A549 (cell line): Measurements from ENCODE around the gene KIR3DL2. TPM values are rescaled to one million over a fixed set of nuclear protein-coding genes. Genes with fewer than 3 reads are reported as not detected.
A peak's percentile ranks its signal among the peaks of the same experiment; 100 is the strongest.

Experiments
- ATAC-seq, 2 experiments: fragments of 200-7000 bp in 1 of 2; fragments of >200 bp in 1 of 2; cut with Nextera tagmentation in 1 of 2; cut with Tn5 transposase in 1 of 2; 3 replicates each; pipeline versions ENCODE4 v1.8.0 to v1.9.1; 2018 to 2020; ENCODE audit warnings: mild to moderate bottlenecking in 1 of 2, moderate library complexity in 1 of 2
- CTCF ChIA-PET: fragments of 300-600 bp; sonication (Branson Sonifier 250); formaldehyde crosslinking; extraction: SDS; loops from one replicate; lab custom pipeline; 2021; ENCODE audit warnings: antibody characterized with exemption, inconsistent platforms; lab: Yijun Ruan, JAX
- POLR2A ChIA-PET: fragments of 350-600 bp; formaldehyde crosslinking; extraction: SDS; loops from one replicate; lab custom pipeline; 2021; ENCODE audit warnings: antibody characterized with exemption, inconsistent platforms; lab: Yijun Ruan, JAX
- DNase-seq, 2 experiments: peaks; one replicate each; pipeline versions ENCODE4 v3.0.0 to v3.0.0-alpha.2; 2011 to 2016; ENCODE audit warnings: low read depth in 1 of 2, low spot score in 1 of 2
- FAIRE-seq: peaks from 2 replicates; lab custom pipeline; 2011; peaks lifted over from hg19 to GRCh38; lab: Jason Lieb, UNC
- H3K27ac ChIP-seq, 2 experiments: fragments of >200 bp; sonication (Bioruptor Twin); formaldehyde crosslinking; 3 replicates each; pipeline ENCODE4 v1.5.1; 2016 to 2017
- H3K4me1 ChIP-seq: fragments of >200 bp; sonication (Bioruptor Twin); formaldehyde crosslinking; 3 replicates; pipeline ENCODE4 v1.6.1; 2016
- H3K4me2 ChIP-seq: fragments of >200 bp; sonication (Bioruptor Twin); formaldehyde crosslinking; 3 replicates; pipeline ENCODE4 v1.6.1; 2016
- H3K4me3 ChIP-seq: fragments of >200 bp; sonication (Bioruptor Twin); formaldehyde crosslinking; 3 replicates; pipeline ENCODE4 v1.5.1; 2016
- H3K9me3 ChIP-seq: fragments of >200 bp; sonication (Bioruptor Twin); formaldehyde crosslinking; 3 replicates; pipeline ENCODE4 v1.6.1; 2016
- CHD4 ChIP-seq: fragments of 200-600 bp; sonication (generic); IDR thresholded peaks from 2 replicates; pipeline ENCODE4 v1.6.1; 2016; ENCODE audit warnings: antibody characterized with exemption, mild to moderate bottlenecking, borderline replicate concordance
- E2F6 ChIP-seq: IDR thresholded peaks from 2 replicates; pipeline ENCODE4 v1.6.1; 2012; ENCODE audit warnings: low read depth, borderline replicate concordance
- EHF ChIP-seq: fragments of 250-450 bp; sonication (Bioruptor Pico); IDR thresholded peaks from 2 replicates; pipeline ENCODE4 v1.5.0; 2020; ENCODE audit warnings: mild to moderate bottlenecking
- EHMT2 ChIP-seq: fragments of 200-600 bp; sonication (generic); IDR thresholded peaks from 2 replicates; pipeline ENCODE4 v1.6.1; 2016; ENCODE audit warnings: antibody characterized with exemption, low read depth, mild to moderate bottlenecking, moderate library complexity
- ELK1 ChIP-seq: fragments of 150-350 bp; IDR thresholded peaks from 2 replicates; pipeline ENCODE4 v1.6.1; 2014; ENCODE audit warnings: low read depth, mild to moderate bottlenecking, low read length
- ESRRA ChIP-seq: fragments of 150-350 bp; IDR thresholded peaks from 2 replicates; pipeline ENCODE4 v1.6.1; 2014; ENCODE audit warnings: mild to moderate bottlenecking, low read length, borderline replicate concordance
- FOSB ChIP-seq: fragments of 250-450 bp; sonication (Bioruptor Pico); IDR thresholded peaks from 2 replicates; pipeline ENCODE4 v1.5.0; 2020; ENCODE audit warnings: mild to moderate bottlenecking, moderate library complexity
- FOSL2 ChIP-seq, 2 experiments: fragments of 450-650 bp in 1 of 2; fragments of >200 bp in 1 of 2; sonication (Bioruptor Twin) in 1 of 2; formaldehyde crosslinking; IDR thresholded peaks; 2 replicates each; pipeline versions ENCODE4 v1.5.0 to v1.6.1; 2016 to 2020; ENCODE audit warnings: mild to moderate bottlenecking in 1 of 2, moderate library complexity in 1 of 2
- FOXS1 ChIP-seq: fragments of 250-450 bp; sonication (Bioruptor Pico); IDR thresholded peaks from 2 replicates; pipeline ENCODE4 v1.5.0; 2020; ENCODE audit warnings: mild to moderate bottlenecking, moderate library complexity
- HEYL ChIP-seq: fragments of 250-450 bp; sonication (Bioruptor Pico); IDR thresholded peaks from 2 replicates; pipeline ENCODE4 v1.8.0; 2021; ENCODE audit warnings: mild to moderate bottlenecking, moderate library complexity
- HOXB13 ChIP-seq: fragments of 250-450 bp; sonication (Bioruptor Pico); IDR thresholded peaks from 2 replicates; pipeline ENCODE4 v1.5.0; 2020; ENCODE audit warnings: low read depth, mild to moderate bottlenecking, moderate library complexity
- JUNB ChIP-seq: fragments of >200 bp; sonication (Bioruptor Twin); formaldehyde crosslinking; IDR thresholded peaks from 2 replicates; pipeline ENCODE4 v1.6.1; 2016
- KDM1A ChIP-seq: fragments of 200-600 bp; sonication (generic); IDR thresholded peaks from 2 replicates; pipeline ENCODE4 v1.6.1; 2016; ENCODE audit warnings: low read depth, mild to moderate bottlenecking
- NFE2L2 ChIP-seq: fragments of 150-350 bp; conservative IDR thresholded peaks from 2 replicates; pipeline ENCODE4 v1.6.1; 2014; ENCODE audit warnings: low read length
- NPAS2 ChIP-seq: fragments of 250-450 bp; sonication (Bioruptor Pico); IDR thresholded peaks from 2 replicates; pipeline ENCODE4 v1.8.0; 2022; ENCODE audit warnings: mild to moderate bottlenecking, moderate library complexity, borderline replicate concordance
- POLR2AphosphoS2 ChIP-seq: conservative IDR thresholded peaks from 2 replicates; pipeline ENCODE4 v1.6.1; 2012; ENCODE audit warnings: low read length, improper control_type of control experiment, inconsistent platforms
- RAD21 ChIP-seq, 2 experiments: fragments of >200 bp in 1 of 2; sonication (Bioruptor Twin) in 1 of 2; formaldehyde crosslinking in 1 of 2; IDR thresholded peaks in 1 of 2; conservative IDR thresholded peaks in 1 of 2; 2 replicates in 1 of 2; 3 replicates in 1 of 2; pipeline ENCODE4 v1.6.1; 2012 to 2018; ENCODE audit warnings: inconsistent platforms in 1 of 2
- RFX5 ChIP-seq: fragments of 450-650 bp; IDR thresholded peaks from 2 replicates; pipeline ENCODE4 v1.7.1; 2014; ENCODE audit warnings: antibody characterized with exemption, mild to moderate bottlenecking, moderate library complexity
- RNF2 ChIP-seq: fragments of 200-600 bp; sonication (generic); IDR thresholded peaks from 2 replicates; pipeline ENCODE4 v1.6.1; 2016; ENCODE audit warnings: low read depth, mild to moderate bottlenecking, antibody characterized with exemption, moderate library complexity, borderline replicate concordance
- SREBF2 ChIP-seq: fragments of 450-650 bp; IDR thresholded peaks from 2 replicates; pipeline ENCODE4 v1.6.1; 2014; ENCODE audit warnings: mild to moderate bottlenecking, moderate library complexity
- TFCP2L1 ChIP-seq: fragments of 250-450 bp; sonication (Bioruptor Pico); IDR thresholded peaks from 2 replicates; pipeline ENCODE4 v1.5.0; 2021; ENCODE audit warnings: mild to moderate bottlenecking
- TP53 ChIP-seq: fragments of 250-450 bp; sonication (Bioruptor Pico); IDR thresholded peaks from 2 replicates; pipeline ENCODE4 v1.5.0; 2021; ENCODE audit warnings: mild to moderate bottlenecking, moderate library complexity
- ZSCAN20 ChIP-seq: fragments of 250-450 bp; sonication (Bioruptor Pico); IDR thresholded peaks from 2 replicates; pipeline ENCODE4 v1.8.0; 2022; ENCODE audit warnings: mild to moderate bottlenecking, moderate library complexity
- WGBS: methylation state at CpG from one replicate; pipeline ENCODE4 v1.1.6; 2017; ENCODE audit errors: missing lambda C conversion rate; 5-methylcytosine and 5-hydroxymethylcytosine counted together
- polyA plus RNA-seq, 4 experiments: library from polyadenylated mRNA; depleted of rRNA in 3 of 4; stranded (reverse); fragments of >200 nt; fragmentation: RNase III in 1 of 4; extraction: RNeasy Plus Mini Kit Qiagen cat#74134 plus additional on column Dnase treatment in 1 of 4; gene quantifications; 2 replicates in 3 of 4; 3 replicates in 1 of 4; pipeline ENCODE4 v1.2.3, GENCODE V29; 2011 to 2017
- TF ChIP-seq, protein P1 (sequence below): fragments of >200 bp; sonication (Bioruptor Twin); formaldehyde crosslinking; IDR thresholded peaks from 3 replicates; pipeline ENCODE4 v1.5.1; 2016

Gene KIR3DL2
- polyA plus RNA-seq, 2 of the 4 experiments (the other 2 are of a cell fraction): not detected

GRCh38 chr19:54875506-54875905 is 25.3 kb downstream of the KIR3DL2 start:
- H3K4me3 ChIP-seq: no peak overlapping the region
- 17% methylated on average over 2 of the region's 2 CpGs for WGBS
- H3K4me1 ChIP-seq: no peaks in the 10 kb centered on the region
- ATAC-seq (peak in 1 of 2 experiments; percentile 39; a peak in 1 of 6 replicates), FAIRE-seq (no peak), DNase-seq (no peak)
- no peak for TF ChIP-seq CHD4
- TF ChIP-seq FOSL2 (IDR thresholded peaks at IDR 0.05): no peak
- no peak for TF ChIP-seq FOSL2 (CRISPR knock-in tag; IDR thresholded peaks at IDR 0.05)
- no peak for TF ChIP-seq ELK1
- TF ChIP-seq NPAS2 (CRISPR knock-in tag): no peak
- TF ChIP-seq E2F6: no peak
- no peak for TF ChIP-seq RAD21 (conservative IDR thresholded peaks at IDR 0.05 in 1 of 2, IDR thresholded peaks at IDR 0.05 in 1 of 2)
- TF ChIP-seq FOXS1 (CRISPR knock-in tag): no peak
- no peak for TF ChIP-seq NFE2L2
- TF ChIP-seq EHMT2: no peak
- TF ChIP-seq ESRRA: no peak
- no peak for TF ChIP-seq HOXB13 (CRISPR knock-in tag)
- no peak for TF ChIP-seq KDM1A
- no peak for TF ChIP-seq SREBF2
- TF ChIP-seq RFX5: no peak
- no peak for TF ChIP-seq TFCP2L1
- TF ChIP-seq RNF2: no peak
- no peak for TF ChIP-seq HEYL
- no peak for TF ChIP-seq EHF
- ChIA-PET CTCF (interaction anchor here (1.2 to 1.5 kb wide), 3 partner anchors 10 to 27 kb away, joined by 3 to 5 read pairs (median 3); no protein-coding TSS in a partner anchor), POLR2A (no interaction called here)
- no peak overlapping the region for H3K27ac ChIP-seq
- no peak overlapping the region for H3K4me2 ChIP-seq
- no peaks in the 10 kb centered on the region; the same call in 2 of the 3 replicates for H3K9me3 ChIP-seq

- DNase-seq: no peak
- no peak overlapping the region for H3K27ac ChIP-seq
- no peak overlapping the region for H3K4me2 ChIP-seq
- no peak for FAIRE-seq
- H3K4me3 ChIP-seq: no peak overlapping the region
- ATAC-seq: no peak
- TF ChIP-seq KDM1A (no peak), EHMT2 (no peak), ZSCAN20 (CRISPR knock-in tag) (no peak), NFE2L2 (no peak), FOSB (CRISPR knock-in tag) (no peak), RFX5 (no peak), JUNB (no peak), HOXB13 (CRISPR knock-in tag) (no peak), POLR2AphosphoS2 (no peak), TP53 (CRISPR knock-in tag) (no peak)
- TF ChIP-seq, protein P1, sequence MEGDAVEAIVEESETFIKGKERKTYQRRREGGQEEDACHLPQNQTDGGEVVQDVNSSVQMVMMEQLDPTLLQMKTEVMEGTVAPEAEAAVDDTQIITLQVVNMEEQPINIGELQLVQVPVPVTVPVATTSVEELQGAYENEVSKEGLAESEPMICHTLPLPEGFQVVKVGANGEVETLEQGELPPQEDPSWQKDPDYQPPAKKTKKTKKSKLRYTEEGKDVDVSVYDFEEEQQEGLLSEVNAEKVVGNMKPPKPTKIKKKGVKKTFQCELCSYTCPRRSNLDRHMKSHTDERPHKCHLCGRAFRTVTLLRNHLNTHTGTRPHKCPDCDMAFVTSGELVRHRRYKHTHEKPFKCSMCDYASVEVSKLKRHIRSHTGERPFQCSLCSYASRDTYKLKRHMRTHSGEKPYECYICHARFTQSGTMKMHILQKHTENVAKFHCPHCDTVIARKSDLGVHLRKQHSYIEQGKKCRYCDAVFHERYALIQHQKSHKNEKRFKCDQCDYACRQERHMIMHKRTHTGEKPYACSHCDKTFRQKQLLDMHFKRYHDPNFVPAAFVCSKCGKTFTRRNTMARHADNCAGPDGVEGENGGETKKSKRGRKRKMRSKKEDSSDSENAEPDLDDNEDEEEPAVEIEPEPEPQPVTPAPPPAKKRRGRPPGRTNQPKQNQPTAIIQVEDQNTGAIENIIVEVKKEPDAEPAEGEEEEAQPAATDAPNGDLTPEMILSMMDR: no peak
- TF ChIP-seq, all 56 proteins: peak for 0
- ChIA-PET POLR2A (no interaction called here), CTCF (interaction anchor here (1.3 kb wide), 2 partner anchors 9 to 398 kb away, joined by 4 read pairs; no protein-coding TSS in a partner anchor)
- 10% methylated on average over 3 of the region's 3 CpGs for WGBS
- no peaks in the 10 kb centered on the region; the same call in 2 of the 3 replicates for H3K9me3 ChIP-seq
- H3K4me1 ChIP-seq: no peaks in the 10 kb centered on the region
These were observed 27.2 kb downstream of the KIR3DL2 start for GRCh38 chr19:54877471-54877870.
